ENCODE measurements around the gene PRDM12. TPM values are rescaled to one million over a fixed set of nuclear protein-coding genes. Genes with fewer than 3 reads are reported as not detected.

The PRDM12 gene
- total RNA-seq, 1 donor from 2014 or later = not detected

- DNase-seq (ENCODE audit: low read depth) = no peak
These were observed 28.4 kb upstream of the PRDM12 start for GRCh38 chr9:130635721-130636647.

DNA sequence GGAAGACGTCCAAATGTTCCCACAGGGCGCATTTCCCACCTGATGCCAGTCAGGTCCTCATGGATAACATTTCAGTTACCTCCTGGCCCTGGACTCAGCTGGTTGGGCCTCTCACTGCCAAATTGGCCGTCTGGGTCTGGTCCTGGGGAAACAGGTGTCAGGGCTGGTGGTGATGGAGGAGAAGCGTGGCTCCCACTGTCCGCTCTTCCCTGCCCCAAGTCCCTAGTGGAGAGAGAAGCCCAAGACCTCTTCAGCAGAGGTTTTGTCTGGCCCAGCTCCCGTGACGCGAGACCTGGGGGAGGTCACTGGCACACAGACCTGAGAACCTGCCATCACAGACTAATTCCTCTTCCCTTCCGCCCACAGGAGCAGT is 27.8 kb upstream of the PRDM12 start:
- no peak for DNase-seq (ENCODE audit: low read depth)

DNA sequence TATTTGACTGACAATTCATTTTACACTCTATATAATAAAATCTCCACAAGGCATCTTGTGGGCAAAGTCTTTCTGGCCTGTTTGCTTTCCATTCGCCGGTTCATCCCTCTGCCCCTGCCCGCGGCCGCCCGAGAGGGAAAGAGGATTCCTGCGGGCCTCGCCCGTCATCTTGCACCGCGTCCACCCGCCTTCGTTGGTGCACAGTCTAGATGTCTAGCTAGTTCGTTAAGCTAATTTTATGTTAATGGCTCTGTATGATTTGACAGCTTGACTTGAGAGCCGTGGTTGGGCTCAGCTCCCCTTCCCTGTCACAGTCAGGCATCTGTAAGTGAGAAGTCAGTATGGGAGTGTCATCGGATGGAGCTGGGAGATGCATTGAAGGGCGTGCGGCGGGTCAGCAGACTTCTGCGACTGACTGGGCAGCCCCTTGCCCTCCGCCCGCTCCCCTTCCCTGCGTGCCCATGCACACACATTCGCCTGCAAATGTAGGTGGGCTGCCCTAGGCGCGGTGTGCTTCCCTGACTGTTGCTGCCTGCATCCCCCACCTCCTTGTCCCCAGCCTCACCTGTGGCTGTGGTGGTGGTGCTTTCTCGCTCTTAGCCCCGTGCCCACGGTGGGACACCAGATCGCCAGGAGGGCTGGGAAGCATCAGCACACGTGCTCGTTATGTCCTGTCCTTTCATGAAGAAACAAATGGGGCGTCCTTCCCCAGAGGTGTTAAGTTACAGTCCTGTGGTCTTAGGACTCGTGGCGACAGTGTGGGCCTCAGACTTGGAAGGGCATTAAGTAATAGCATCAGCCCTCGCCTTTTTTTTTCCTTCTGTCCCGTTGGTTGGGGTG is 25.9 kb upstream of the PRDM12 start:
- no peak for DNase-seq (ENCODE audit: low read depth)

DNA sequence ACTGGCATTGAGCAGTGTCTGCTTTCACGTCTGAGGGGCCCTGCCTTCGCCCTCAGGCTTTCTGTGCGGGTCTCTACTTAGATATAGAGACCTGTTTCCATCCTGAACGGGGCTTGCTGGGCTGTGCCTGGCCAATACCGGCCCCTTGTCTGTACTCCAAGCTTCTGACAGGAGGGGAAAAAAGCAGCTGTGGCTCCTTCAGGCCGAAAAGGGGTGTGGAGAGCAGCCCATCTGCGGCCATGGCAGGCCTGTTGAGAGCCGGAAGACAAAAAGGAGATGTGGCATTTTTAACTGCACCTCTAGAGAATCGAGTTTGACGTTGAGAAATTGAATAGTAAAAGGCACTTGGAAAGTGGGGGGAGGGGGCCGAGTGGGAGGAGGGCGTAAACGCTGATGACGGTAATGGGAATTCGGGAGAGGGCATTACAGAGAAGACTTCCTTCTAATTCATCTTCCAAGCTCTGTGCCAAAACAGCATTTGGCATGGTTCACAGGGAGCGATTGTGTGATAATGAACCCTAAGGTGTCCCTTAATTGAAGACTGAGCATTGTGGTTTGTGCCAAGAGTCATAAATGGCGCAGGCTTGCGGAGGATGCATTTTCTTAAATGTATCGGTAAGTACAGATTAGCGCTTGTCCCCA is 25.1 kb upstream of the PRDM12 start:
- no peak for DNase-seq (ENCODE audit: low read depth)

GRCh38 chr9:130639866-130640555 is 24.4 kb upstream of the PRDM12 start:
- DNase-seq (ENCODE audit: low read depth) = no peak

DNA sequence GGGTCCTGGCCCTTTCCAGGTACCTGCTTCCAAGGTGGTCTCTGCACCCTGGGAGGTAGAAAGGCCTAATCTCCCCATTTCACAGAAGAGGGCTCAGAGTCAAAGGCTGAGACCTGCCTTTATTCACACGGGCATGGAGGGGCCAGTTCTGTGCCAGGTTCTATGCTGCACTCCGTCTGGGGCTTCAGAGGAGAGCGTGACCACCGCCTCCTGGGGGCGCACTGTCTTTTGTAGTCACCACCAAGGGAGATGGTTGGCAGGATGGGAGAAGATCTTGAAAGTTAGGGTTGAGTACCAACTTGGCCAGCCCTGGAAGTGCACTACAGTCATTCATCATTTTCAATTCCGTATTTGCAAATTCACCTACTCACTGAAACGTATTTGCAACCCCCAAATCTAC is 23.7 kb upstream of the PRDM12 start:
- DNase-seq (ENCODE audit: low read depth) = no peak

GRCh38 chr9:130642926-130643325 is 21.5 kb upstream of the PRDM12 start:
- no peak for DNase-seq (ENCODE audit: low read depth)

DNA sequence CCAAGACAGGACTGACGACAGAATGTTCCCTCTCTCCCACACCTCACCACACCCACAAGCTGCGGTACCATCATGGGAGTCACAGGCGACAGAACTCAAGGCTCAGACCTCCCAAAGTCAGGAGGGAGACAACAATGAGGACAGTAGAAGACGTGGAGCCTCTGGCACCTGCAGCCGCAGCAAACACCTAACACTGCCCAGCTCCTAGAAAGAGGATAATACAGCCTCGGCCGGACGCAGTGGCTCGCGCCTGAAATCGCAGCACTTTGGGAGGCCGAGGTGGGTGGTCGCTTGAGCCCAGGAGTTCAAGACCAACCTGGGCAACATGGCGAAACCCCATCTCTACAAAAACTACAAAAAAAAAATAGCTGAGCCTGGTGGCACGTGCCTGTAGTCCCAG is 13.2 kb upstream of the PRDM12 start:
- DNase-seq (ENCODE audit: low read depth) = no peak

GRCh38 chr9:130651752-130652151 is 12.6 kb upstream of the PRDM12 start:
- no peak for DNase-seq (ENCODE audit: low read depth)

DNA sequence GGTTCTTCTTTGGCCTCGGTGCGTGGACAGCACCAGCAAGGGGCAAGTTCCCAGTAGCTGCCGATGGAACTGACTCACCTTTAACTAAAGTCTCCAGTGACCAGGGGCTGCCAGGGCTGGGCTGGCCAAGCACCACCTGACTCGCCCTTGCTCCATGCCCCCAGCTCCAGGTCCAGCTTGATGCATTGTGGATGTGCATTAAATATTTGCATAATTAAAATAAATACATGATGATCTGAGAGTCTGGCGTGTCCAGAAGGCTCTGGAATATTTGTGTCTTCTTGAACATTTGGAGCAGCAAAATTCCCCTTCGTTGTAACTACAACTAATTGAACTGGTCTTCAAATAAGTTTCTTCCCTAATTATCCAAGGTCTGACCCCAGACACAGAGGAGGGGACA is 9.5 kb upstream of the PRDM12 start:
- DNase-seq (ENCODE audit: low read depth) = no peak

DNA sequence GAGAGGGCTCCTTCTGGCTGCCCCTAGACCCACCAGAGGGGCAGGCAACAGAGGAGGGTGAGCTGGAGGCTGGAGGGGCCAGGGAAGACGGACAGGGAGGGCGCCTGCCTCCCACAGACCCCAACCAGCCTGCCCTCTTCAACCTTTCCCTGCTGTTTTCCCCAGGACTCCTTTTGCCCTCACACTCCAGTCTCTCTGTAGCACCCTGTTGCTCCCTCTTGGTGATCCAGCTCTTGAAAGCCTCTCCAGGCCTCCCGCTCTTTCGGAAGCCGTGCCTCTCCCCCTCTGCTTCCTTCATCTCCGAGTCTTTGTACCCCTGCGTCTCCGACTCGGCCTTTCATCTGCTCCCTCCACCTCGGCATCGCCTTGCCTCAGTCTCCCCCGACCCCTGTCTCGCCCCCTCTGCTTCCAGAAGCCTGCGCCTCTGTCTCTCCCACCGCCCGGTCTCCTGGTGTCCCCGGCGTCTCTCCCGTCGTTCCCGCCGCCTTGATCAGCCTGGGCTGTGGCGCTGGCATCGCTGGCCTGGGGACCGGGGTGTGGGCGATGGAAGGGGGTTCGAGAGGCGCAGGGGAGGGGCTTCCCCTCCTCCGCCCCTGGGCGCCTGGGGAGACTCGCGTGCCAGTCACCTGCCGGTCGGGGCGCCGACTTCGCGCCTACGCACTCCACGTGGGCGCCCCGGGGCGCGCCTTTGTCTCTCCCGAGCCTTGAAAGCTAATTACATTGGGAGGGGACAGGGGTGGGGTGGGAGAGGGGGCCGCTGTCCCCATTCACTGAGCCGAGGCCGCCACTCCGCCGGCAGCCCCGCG is 5.3 kb upstream of the PRDM12 start:
- DNase-seq (ENCODE audit: low read depth) = no peak

- DNase-seq (ENCODE audit: low read depth) = no peak
These were observed 4.6 kb upstream of the PRDM12 start for GRCh38 chr9:130659699-130660248.

DNA sequence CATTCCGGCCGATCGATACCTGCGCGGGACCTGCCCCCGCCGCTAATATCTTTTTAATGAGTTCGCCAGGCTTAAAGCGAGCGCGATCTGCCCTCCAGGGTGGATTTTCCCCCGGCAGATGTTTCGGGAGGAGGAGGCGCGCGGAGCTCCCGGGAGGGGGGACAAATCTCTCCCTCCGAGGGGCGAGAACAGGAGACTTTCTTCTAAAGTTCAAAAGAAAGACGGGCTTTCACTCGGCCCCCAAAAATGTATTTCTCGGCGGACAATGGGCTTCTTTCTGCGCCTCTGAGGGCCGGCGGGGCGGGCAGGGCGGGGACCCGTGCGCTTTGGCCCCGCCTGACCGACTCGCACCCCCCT is 4.1 kb upstream of the PRDM12 start:
- DNase-seq (ENCODE audit: low read depth) = no peak

GRCh38 chr9:130660683-130661450 is 3.5 kb upstream of the PRDM12 start:
- DNase-seq (ENCODE audit: low read depth) = no peak

DNA sequence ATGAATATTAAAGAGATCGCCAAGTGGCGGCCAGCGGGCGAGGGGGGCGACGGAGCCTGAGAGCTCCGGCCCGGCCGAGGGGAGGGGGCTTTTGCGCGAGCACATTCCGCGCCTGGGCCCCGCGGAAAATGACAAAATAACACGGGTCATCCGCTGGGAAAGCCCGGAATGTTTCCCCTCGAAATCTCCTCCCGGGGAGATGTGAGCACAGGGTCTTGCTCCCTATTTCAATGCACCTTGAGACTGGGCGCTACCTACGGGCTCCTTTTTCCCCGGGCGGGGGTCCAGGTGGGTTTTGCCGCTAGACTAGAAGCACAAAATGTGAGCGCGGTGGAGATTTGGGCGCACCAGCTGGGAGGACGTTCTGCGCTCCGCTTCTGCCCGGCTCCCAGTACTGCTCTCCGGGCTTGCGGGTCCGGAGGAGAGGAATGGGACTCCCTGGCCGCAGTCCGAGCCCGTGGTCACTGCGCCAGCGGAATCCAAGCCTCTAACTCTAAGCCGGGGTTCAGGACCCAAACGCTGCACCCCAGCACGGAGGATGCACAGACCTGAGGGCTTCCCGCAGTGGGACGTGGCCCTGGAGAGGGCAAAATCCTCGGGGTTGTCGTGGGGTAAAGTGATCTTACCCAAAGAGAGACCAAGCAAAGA is 2.8 kb upstream of the PRDM12 start:
- DNase-seq (ENCODE audit: low read depth) = no peak

DNA sequence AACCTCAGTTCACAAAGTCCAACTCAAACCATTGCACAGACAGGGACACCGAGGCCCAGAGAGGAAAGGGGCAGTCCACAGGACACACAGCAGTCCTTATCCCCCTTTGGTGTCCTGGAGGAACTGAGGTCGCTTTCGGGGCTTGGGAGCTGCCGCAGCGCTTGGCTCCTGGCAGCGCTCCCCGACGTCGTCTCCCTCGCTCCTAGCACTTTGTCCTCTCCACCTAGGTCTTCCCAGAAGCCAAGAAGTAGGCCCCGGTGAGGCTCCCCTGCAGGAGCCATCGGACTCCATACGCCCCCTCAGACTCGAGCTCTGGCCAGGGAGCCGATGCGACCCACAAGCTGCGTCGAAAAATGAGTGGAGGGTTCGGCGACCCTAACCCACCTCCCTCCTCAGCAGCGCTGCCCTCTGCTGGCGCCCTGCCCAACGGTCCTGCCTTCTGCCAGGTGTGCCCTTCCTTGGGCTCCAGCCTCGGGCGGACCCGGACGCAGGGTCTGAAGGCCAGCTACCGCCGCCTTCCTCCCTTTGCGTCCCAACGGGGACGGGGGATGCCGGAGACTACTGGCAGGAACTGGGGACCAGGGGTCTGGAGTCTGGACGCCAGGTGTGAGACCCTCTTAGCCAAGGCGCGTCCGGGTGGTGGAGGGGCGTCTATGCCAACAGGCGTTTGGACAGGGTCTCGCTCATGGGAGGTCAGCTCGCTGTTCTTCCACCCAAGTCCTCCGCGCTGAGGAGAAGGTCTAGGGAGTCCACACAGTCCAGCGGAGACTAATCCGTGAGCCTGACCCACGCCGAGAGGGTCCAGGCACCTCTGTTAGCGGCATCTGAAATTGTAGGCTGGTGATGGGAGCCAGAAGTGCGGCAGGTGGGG is 2.1 kb upstream of the PRDM12 start:
- no peak for DNase-seq (ENCODE audit: low read depth)

GRCh38 chr9:130662970-130663257 is 1.5 kb upstream of the PRDM12 start:
- no peak for DNase-seq (ENCODE audit: low read depth)

DNA sequence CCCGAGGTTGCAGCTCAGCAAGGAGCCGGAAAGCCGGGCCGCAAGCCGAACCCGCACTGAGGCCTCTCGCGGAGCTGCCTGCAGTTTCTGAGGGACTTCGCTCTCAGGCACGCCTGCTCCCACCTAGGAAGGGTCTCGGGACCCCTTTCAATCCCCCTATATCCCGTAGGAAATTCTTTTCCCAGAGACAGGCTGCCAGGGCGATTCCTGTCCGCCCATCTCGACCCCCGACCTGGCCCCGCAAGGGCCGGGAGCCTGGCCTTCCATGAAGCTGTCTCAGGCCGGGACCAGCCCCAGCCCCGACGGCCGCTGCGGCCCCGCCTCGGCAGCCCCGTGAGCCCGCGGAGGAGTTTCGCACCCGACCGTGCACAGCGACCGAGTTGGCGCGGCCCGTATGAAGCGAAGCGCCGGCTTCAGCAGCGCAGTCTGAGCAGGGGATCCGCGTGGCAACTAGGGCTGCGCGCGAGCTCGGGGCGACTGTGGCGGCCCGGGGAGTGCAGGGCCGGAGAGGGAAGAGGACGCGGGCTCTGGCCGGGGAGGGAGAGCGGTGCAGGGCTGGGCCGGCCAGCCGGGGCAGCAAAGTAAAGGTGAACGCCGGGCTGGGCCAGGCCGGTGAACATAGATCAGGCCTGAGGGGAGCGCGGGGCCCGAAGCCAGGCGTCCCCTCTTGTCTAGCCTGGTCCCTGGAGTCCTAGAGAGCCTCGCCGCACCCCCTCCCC is 977 bp upstream of the PRDM12 start:
- DNase-seq (ENCODE audit: low read depth) = no peak

Data from renal cortical epithelial cell (primary cell).